SH-SY5Y (cell line): ENCODE results near the gene PATJ.

Experiments used
- GATA2 ChIP-seq: IDR thresholded peaks from 2 replicates; pipeline ENCODE4 v1.6.1; 2011; ENCODE audit warnings: mild to moderate bottlenecking, low read depth, low read length
- GATA3 ChIP-seq: IDR thresholded peaks from 2 replicates; pipeline ENCODE4 v1.6.1; 2011; ENCODE audit warnings: low read depth, mild to moderate bottlenecking, low read length, moderate library complexity

DNA sequence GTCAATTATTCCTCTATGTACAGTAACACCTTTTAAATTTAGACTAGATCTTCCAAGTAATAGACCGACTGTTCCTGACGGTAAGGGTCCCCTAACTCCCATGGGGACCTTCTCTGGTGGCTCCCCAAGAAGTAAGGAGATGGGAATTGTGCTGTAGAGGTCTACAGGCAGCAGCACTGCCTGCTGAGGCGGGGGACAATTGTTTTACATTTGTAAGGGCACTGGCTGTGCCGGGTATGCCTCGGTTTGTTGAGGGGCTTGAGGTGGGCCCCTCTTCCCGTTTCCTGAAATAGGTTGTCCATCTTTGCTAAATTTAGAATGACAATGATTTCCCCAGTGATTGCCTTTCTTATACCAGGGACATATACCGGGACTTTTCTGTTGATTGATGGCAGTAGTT is 439.3 kb downstream of the PATJ start:
- no peak for TF ChIP-seq GATA3
- no peak for TF ChIP-seq GATA2
